SKM-1 (cell line): Measurements from ENCODE around the gene PRPF18.

Experiments used
- DNase-seq: peaks from one replicate; lab custom pipeline; 2025; ENCODE audit not compliant: unreplicated experiment; lab: John Stamatoyannopoulos, UW

The PRPF18 gene

GRCh38 chr10:13668126-13668525 lies 81.4 kb downstream of the PRPF18 start:
- no peak for DNase-seq

GRCh38 chr10:13669182-13669855 lies 82.6 kb downstream of the PRPF18 start:
- DNase-seq = no peak

- DNase-seq = no peak
Measured at GRCh38 chr10:13669901-13670300, 83.1 kb downstream of the PRPF18 start.

- DNase-seq = no peak
Measured at GRCh38 chr10:13670311-13670710, 83.5 kb downstream of the PRPF18 start.

GRCh38 chr10:13671904-13672303 lies 85.1 kb downstream of the PRPF18 start:
- DNase-seq = no peak

GRCh38 chr10:13672548-13672947 lies 85.8 kb downstream of the PRPF18 start:
- no peak for DNase-seq

- no peak for DNase-seq
Measured at GRCh38 chr10:13673156-13673555, 86.4 kb downstream of the PRPF18 start.

GRCh38 chr10:13674645-13675588 lies 88.2 kb downstream of the PRPF18 start:
- no peak for DNase-seq

- DNase-seq = no peak
Measured at GRCh38 chr10:13678101-13678843, 91.5 kb downstream of the PRPF18 start.
